Thyroid gland (tissue), 4 donors: ENCODE results near the gene UBQLN2.

Experiments
- CTCF ChIP-seq, 6 experiments: fragments of 200-600 bp in 3 of 6; fragments of 450-650 bp in 3 of 6; sonication (generic) in 3 of 6; IDR thresholded peaks; one replicate each; pipeline ENCODE4 v1.5.1; 2016 to 2019; ENCODE audit warnings: antibody characterized with exemption in 6 of 6, mild to moderate bottlenecking in 2 of 6, inconsistent platforms in 1 of 6, moderate library complexity in 1 of 6
- POLR2A ChIP-seq, 2 donors: fragments of 450-650 bp; IDR thresholded peaks; one replicate each; pipeline ENCODE4 v1.6.1; 2017; ENCODE audit warnings: antibody characterized with exemption in 2 of 2, mild to moderate bottlenecking in 2 of 2, moderate library complexity in 1 of 2

DNA sequence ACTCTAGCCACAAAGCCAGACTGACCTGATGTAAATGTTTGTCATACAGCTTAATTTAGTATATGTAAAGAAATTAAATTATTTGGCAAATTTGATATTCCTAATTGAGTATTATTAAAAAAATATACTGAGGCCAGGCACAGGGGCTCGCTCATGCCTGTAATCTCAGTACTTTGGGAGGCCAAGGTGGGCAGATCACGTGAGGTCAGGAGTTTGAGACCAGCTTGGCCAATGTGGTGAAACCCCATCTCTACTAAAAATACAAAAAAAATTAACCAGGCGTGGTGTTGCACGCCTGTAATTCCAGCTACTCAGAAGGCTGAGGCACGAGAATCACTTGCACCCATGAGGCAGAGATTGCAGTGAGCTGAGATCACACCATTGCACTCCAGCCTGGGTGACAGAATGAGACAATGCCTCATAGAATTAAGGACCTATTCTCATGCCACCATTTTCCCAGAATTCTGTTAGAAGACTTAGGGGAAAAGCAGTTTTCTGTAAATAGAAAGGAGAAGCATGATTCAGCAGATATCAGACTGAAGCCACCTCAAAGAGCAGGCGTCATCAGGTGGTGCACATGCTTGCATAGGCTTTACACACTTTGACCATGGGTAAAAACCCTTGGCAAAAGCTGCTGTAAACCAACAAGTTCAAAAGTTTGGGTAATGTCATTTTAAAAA, 6.1 kb downstream of the UBQLN2 start:
- TF ChIP-seq POLR2A (IDR thresholded peaks at IDR 0.05), result no peak
- no peak for TF ChIP-seq CTCF (IDR thresholded peaks at IDR 0.05)
